Heart left ventricle (tissue), 13 donors: ENCODE measurements around the gene CYP19A1.

Experiments
- CTCF ChIP-seq, 12 donors: fragments of 200-600 bp; sonication (generic) in 4 of 12; IDR thresholded peaks; one replicate each; pipeline versions ENCODE4 v1.5.0 to v1.8.0; 2018 to 2022; ENCODE audit warnings: antibody characterized with exemption in 12 of 12, mild to moderate bottlenecking in 5 of 12
- POLR2A ChIP-seq, 2 donors: fragments of 450-650 bp; IDR thresholded peaks; one replicate each; pipeline ENCODE4 v1.6.1; 2017; ENCODE audit warnings: antibody characterized with exemption in 2 of 2, mild to moderate bottlenecking in 2 of 2, moderate library complexity in 2 of 2
- donor health status: ischemic (EF 13 %, LVEDD 7.1; RV severe dilation, severe dysfunction).
- donor health status: DM: no; HTN: yes; CAD: no.
- donor health status: DM: no; HTN: no; CAD: no.
- donor health status: ischemic (EF 25% LVEDD 6.9; RV normal size, moderate dysfunction).
- donor health status: ischemic (EF 25% LVEDD 5.7; RV mildly dilated, moderate dysfunction).
- donor health status: ischemic (EF 35%, LVEDD 5.7; RV mildly dilated, moderate dysfunction).
- donor health status: nonischemic (EF 11% LVEDD 7.7; RV severe dilation, severe dysfunction).
- donor health status: DM: yes; HTN: yes; CAD: no.
- donor health status: PGD.
- donor health status: ischemic (EF 29% LVEDD 5.4; RV normal size, mild dysfunction).
- donor health status: nonischemic (EF 23%, LVEDD 6.1; RV moderate dilation, normal function).

GRCh38 chr15:51368751-51369450, 30.5 kb upstream of the CYP19A1 start:
- TF ChIP-seq CTCF (IDR thresholded peaks at IDR 0.05) (no peak), POLR2A (IDR thresholded peaks at IDR 0.05) (no peak)
